COLO668 (cell line): ENCODE results near the gene NEK5.
A peak's percentile ranks its signal among the peaks of the same experiment; 100 is the strongest.
"Not testable (repeated sequence)": the region's sequence is repeated elsewhere in the genome, so short reads cannot be mapped to it uniquely, and the experiment has no call there.

Source experiments
- DNase-seq: peaks from one replicate; lab custom pipeline; 2025; ENCODE audit not compliant: unreplicated experiment; lab: John Stamatoyannopoulos, UW

NEK5 gene, protein sequence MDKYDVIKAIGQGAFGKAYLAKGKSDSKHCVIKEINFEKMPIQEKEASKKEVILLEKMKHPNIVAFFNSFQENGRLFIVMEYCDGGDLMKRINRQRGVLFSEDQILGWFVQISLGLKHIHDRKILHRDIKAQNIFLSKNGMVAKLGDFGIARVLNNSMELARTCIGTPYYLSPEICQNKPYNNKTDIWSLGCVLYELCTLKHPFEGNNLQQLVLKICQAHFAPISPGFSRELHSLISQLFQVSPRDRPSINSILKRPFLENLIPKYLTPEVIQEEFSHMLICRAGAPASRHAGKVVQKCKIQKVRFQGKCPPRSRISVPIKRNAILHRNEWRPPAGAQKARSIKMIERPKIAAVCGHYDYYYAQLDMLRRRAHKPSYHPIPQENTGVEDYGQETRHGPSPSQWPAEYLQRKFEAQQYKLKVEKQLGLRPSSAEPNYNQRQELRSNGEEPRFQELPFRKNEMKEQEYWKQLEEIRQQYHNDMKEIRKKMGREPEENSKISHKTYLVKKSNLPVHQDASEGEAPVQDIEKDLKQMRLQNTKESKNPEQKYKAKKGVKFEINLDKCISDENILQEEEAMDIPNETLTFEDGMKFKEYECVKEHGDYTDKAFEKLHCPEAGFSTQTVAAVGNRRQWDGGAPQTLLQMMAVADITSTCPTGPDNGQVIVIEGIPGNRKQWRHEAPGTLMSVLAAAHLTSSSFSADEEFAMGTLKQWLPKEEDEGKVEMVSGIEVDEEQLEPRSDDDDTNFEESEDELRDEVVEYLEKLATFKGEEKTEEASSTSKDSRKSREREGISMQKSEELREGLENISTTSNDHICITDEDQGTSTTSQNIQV

DNA sequence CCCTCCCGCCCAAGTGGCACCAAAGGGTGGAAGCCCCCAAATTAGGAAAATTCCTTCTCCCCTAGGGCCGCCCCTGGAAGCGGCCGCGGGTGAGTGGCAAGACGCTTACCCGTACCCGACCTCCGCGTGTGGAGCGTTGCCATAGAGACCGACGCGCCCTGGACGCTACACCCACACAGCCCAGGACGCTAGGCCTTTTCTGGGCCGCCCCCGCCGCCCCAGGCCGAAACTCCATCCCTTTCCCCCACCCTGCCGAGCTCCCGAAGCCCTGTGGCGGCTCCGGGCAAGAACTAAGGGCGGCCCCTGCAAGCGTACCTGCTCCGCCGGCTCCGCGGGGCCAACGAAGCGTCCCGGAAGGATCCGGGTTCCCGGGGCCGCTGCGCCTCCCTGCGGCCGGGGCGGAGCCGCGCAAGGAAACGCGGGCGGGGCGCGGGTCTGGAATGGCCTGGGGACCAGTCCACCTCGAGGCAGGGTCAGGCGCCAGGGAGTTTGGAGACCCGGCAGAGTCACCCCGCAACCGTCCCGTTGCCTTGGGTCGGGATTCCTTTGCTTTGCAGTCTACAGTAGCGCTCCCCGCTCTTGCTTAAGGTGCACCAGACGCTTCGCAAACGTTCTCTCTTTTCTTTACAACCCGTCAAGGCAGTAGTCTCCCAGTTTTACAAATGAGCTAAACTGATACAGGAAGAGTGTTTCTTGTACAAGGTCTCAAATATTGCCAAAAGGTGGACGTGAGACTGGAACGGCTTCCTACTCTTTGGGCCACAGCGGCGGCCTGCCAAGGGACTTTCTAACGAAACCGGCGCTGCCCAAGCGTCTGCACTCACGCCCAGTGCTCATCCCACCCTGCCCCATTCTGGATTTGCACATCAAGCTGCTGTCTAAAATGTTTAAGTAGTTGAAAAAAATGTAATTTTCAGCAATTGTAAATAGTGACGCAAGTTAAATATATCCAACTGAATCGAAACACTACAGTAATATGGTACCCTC lies at the start of gene NEK5:
Gene NEK5, minus strand, starts transcription at position 360 of the 987 bp plus-strand sequence. CDS start 1,591 bp downstream, outside the sequence.
- DNase-seq, result peak; percentile 95

DNA sequence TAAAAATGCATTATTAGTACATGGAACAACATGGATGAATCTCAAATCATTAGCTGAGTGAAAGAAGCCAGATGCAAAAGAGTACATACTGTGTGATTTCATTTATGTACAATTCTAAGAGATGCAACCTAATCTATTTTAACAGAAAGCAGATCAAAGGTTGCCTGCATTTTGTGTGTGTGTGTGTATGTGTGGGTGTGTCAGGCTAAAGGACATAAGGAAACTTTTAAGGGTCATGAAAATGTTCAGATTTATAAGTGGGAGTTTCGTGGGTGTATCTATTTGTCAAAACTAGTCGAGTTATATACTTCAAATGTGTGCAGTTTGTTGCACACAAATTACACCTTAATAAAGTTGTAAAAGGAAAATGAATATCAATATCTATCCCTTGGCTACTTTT lies 48.4 kb upstream of the NEK5 start:
- no peak for DNase-seq

DNA sequence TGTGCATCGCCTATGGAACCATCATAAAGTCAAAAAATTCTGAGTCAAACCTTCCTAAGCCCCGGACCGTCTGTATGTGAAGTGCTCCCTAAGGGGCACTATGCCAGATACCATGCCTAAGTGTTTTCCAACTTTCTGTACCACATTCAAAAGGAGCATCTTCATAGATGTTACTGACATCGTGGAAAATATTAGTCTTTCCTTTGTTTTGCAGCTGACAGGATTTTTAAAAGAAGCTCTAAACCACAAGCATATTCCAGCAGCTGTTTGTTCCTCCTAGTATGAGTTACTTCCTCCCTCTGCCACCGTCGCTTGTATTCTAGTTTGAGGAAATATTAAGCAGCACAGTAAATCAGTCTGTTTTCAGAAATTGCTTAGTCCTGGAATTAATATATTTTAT lies 45.1 kb upstream of the NEK5 start:
- DNase-seq, result not testable (repeated sequence)

DNA sequence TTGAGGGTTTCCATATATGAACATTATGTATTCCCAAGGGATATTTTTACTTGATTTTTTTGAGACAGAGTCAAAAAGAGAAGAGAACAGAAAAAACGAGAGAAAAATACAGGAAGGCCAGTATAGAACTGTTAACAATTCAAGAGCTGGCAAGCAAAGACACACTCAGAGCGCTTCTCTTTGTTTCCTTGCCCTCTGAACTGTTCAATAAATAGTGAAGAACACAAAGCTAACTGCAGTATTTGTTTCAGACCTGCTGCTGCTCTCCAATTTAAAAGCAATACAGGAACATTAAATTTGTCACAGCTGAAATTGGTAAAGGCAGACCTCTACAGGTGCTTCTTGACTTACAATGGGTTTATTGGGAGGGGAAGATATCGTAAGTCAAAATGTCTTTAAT lies 44.5 kb upstream of the NEK5 start:
- DNase-seq, result no peak

DNA sequence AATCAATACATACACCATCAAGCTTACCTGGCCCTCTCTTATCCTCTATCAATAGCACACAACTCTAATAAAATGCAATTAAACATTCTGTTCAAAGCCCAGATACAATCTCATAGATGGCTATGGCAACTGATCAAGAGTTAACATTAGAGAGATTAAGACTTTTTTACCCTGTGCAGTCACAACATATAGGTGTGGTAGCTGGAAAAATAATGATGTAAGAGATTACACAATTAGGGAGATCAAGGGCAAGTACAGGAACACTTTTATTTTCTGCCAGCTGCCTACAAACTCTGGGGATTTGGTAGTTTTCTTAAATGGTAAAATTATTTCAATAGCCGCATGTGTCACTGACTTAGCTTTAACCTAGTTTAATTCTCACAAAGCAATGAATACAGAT lies 42.8 kb upstream of the NEK5 start:
- not testable (repeated sequence) for DNase-seq

DNA sequence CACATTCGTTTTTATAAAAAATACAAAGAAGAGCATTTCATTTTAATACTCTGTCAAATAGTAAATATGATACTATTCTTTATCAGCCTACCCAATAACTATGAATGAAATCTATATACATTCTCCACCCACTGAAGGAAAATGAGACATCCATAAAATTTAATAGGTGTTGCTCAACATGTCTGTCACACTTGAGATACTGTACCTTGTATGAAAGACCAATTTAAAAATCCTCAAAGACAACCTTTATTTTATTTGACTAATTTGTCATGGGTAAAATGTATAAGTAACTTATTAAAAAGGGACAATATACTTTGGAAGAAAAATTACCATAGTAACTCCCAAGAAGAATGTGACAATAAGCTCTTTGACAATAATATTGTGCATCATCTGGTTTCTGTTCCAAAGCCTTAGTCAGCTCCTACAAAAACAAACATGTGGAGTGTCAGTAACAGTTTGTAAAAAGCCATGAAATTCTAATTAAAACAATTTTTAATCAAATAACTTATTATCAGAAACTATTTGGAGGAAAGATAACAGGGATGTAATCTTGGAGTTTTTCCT lies 42.0 kb upstream of the NEK5 start:
- DNase-seq, result not testable (repeated sequence)

DNA sequence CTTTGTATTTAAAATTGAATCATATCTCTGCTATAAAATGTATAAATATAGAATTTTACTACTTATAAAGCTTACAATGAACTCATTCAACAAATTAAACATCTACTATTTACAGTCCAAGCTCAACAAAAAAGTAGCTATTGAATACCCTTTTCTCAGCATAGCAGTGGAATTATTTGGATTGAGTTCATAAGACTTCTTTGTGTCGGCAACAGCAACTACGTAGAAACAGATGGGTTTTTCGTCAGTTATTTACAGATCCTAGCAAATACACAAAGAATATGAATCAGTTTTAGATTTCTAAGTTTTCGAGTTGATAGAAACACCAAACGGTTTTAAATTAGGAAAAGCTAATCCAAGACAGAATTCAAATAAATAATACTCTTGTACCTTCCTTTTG lies 41.0 kb upstream of the NEK5 start:
- no peak for DNase-seq

DNA sequence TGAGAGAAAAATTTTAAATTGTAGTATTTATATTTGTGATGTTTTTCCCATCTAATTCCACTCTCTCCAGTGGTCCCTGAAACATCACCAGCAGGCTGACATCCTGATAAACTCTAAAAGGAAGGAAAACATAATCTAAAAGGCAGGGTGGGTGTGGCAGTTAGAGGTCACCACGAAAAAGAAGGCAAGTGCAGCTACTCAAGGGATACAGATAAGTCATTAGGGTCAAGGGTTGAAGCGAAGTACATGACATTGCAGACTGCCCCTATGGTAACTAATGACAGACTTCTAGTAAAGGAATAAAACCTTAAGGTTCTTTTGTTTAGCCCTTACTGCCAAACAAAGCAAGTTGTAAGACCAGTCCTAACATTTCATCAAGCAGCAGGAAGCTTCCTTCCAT lies 36.5 kb upstream of the NEK5 start:
- DNase-seq, result no peak

DNA sequence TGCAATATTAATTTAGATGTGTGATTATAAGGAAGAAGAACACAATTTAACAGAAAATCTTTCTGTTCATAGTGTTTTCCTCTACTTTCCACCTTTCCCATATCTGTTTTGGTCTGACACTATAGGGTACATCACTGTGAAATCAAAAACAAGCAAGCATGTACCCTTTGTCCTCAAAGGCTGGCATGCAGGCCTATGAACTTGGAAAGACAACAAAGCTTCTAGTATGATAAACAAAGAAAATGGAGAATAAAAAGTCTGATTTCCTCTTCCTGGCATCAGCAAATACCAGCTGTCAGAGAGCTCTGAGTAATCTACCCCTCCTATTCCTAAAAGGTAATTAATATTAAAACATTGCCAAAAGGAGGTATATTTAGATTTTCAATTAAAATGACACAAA lies 36.1 kb upstream of the NEK5 start:
- no peak for DNase-seq

DNA sequence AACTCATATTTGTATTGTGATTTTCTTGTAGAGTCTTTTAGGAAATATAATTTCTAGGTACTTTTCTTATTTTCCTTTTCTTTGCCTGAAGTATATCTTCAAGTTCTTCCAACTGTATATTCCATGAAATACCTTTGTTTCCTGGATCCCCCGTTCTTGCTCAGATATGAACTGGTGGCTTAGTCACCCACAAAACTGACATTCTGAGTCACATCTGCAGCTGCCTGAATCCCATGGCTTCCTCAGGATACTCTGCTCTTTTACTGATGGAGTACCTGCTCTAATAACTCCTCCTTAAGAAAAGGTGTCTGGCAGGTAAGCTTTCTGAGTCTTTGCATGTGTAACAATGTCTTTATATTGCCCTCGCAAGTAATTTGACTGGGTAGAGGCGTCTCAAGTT lies 35.0 kb upstream of the NEK5 start:
- DNase-seq, result not testable (repeated sequence)

DNA sequence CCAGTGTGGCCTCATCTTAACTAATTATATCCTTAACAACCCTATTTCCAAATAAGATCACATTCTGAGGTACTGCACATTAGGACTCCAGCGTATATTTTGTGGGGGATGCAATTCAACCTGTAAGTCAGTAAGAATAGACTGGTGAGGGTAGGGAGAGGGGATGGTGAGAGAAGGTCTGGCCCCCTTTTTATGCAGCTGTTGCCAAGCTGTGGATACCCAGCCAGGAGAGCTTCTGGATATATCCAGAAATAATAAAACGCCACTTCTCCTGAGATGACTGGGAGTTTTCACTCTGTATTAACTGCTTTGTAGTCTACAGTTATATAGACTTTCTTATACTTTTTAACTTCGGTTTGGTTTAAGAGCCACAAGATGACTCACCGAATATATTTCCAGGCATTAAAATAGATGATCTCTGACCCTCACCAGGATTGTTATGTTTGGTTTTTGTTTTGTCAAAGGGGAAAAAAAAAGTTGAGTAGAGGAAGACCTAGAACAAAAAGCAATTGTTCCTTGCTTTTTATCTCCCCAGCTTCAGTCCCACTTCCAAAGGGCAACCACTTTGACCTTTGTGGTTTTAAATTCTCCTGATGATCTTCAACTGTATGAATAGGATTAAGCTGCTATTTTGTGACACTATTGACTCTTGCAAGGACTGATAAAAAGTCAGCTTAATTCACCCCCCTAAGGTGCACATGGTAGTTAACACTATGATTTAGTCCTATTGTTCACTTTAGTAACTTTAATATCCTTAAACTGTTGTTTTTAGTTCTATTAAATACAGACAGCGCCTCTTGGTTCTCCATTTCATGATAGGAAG lies 33.6 kb upstream of the NEK5 start:
- no peak for DNase-seq

DNA sequence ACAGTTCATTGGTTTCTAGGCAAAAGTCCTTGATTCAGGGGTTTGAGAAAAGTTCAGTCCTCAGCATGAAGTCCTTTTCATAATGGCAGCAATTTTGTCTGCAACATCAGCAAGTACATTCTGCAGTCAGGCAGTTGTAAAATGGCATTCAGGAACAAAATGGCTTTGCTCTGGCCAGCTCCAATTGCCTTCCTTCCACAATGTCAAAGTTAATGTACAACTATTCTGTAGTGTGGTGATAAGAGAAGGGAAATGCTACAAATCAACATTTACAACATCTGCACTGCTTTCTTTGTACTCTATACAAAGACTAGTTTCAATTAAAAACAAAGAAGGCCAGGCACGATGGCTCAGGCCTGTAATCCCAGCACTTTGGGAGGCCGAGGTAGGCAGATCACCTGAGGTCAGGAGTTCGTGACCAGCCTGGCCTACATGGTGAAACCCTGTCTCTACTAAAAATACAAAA lies 32.3 kb upstream of the NEK5 start:
- no peak for DNase-seq

DNA sequence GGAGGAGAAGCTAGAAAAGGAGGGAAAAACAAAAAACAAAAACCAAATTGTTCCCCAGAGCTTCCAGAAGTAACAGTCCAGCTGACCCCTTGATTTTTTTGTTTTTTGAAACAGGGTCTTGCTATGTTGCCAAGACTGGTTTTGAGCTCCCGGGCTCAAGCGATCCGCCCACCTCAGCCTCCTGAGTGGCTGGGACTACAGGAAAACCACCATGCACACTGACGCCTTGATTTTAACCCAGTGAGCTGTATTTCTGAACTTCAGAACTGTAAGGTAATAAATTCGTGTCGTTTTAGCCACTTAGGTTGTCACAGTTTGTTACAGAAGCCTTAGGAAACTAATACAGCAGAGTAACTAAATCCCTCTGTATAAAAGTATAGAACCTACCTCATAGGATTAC lies 31.6 kb upstream of the NEK5 start:
- no peak for DNase-seq

DNA sequence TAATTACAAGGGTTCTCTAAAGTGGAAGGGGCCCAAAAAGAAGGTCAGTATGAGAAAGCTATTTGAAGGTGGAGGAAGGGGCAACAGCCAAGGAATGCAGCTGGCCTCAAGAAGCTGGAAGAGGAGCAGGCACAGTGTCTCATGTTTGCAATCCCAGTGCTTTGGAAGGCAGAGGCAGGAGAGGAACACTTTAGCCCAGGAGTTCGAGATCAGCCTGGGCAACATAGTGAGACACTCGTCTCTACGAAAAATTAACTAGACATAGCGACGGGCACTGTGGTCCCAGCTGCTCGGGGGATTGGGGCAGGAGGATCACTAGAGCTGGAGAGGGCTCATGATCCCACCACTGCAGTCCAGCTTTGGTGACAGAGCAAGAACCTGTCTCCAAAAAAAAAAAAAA lies 31.2 kb upstream of the NEK5 start:
- no peak for DNase-seq

DNA sequence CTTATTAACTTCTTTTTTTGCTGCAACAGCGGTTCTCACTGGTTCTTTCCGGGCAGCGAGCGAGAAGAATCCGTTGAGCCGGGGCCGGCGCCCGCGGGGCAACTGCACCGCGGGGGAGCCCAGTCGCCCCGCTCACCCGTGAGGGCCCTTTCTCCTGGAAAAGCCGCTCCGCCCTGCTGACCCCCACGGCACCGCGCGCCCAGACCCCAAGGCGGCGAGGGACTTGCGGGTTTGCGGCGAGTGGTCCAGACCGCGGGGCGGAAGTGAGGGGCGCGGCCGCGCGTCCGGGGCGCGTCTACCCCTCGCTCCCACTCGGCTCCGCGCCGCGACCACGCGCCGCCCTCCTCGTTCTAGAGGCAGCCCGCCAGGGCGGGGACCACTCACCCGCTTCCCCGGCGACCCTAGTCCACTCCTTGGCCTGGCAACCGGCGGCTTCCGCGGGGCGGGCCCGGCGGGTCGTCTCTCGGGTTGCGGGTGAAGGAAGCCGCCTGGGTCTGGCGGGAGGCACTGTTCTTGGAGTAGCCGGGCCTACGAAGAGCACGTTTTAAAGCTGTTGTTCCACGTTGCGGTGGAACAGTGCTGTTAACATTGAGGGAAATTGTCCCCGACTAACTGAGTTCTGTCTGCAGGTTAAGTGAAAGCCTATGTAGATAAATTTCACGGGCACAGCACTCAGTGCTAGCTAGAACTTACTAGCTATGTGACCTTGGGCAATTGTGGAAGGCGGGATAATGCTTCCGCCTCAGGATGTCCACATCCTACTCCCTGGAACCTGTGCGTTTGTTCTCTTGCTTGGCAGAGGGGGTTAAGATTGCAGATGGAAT lies 30.5 kb upstream of the NEK5 start, which contains the start of gene NEK3:
Gene NEK3, minus strand, starts transcription at position 439 of the 824 bp plus-strand sequence. CDS start 3,406 bp downstream, outside the sequence.
- DNase-seq, result peak; percentile 86

DNA sequence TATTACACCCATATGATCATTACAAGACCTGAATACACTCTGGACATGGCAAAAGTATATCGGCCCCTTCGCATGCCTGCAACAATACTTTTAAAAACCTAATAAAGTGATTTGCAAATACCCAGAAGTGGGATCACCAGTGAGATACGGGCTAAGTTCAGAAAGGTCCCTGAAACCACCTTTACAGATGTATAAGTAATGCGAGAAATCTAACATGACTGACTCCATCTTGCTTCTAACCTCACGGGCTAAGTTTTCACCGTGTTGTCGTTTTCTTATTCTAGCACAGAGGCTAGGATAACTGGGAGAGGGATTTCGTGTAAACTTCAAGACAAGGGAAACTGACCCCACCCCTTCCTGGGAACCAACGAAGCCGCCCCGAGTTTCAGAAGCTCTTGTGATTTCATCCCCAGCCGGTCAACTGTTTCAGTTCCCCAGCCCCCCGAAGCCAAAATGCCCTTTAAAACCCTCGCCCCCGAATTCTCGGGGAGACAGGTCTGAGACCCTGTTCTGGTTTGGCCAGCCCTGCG lies 29.8 kb upstream of the NEK5 start:
- DNase-seq, result no peak

DNA sequence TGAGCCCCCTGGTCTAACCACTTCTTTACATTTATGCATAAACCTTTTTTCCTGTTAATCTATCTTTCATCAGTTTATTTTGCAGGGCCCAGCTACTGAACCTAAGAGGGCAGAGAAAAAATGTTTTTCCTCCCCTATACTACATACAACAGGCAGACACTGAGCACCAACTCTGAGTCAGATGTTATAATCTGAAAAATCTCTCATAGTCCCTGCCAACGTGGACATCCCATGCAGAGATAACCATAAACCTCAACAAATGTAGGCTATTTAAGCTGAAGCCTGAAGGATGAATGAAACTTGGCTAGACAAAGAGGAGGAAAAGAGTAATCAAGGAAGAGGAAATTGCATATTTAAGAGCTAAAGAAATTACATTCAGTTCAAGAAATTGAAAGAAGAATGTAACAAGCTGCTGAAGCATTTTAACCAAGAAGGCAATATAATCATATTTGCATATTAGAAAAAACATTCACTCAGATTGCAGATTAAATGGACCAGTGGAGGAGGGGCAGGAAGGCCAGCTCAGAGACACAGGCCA lies 27.9 kb upstream of the NEK5 start:
- no peak for DNase-seq

DNA sequence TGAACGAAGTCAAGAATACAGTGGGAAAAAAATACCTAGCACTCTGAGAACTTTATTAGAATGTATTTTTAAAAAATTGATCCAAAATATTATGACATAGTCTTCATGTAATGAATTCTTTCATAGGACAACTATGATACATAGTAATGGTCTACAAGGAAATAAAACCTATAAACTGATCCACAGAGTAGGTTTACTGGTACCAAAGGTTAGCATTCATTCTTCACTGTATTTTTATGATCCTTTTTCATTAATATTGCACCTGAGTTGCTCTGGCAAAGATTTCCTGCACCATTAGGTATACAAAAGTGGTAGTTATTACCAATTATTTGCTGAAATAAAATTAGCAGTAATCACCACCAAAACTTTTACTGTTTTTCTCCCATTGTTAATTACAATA lies 26.3 kb upstream of the NEK5 start:
- no peak for DNase-seq
